H1 (cell line): ENCODE measurements around the gene UBE2K. TPM values are rescaled to one million over a fixed set of nuclear protein-coding genes. Genes with fewer than 3 reads are reported as not detected.

Source experiments
- CTCF ChIA-PET: fragments of 300-600 bp; sonication (Branson Sonifier 250); formaldehyde crosslinking; loops from one replicate; lab custom pipeline; 2021; ENCODE audit not compliant: partially characterized antibody; lab: Charles Lee
- POLR2A ChIA-PET: fragments of 300-600 bp; sonication (Branson Sonifier 250); formaldehyde crosslinking; loops from one replicate; lab custom pipeline; 2021; ENCODE audit warnings: inconsistent platforms; ENCODE audit not compliant: partially characterized antibody; lab: Charles Lee
- DNase-seq, 2 experiments: peaks; one replicate each; pipeline versions ENCODE4 v3.0.0 to v3.0.0-alpha.2; 2010 to 2022; ENCODE audit warnings: low spot score in 2 of 2, low read depth in 1 of 2, mixed read lengths in 1 of 2
- FAIRE-seq: peaks from 2 replicates; lab custom pipeline; 2011; peaks lifted over from hg19 to GRCh38; lab: Jason Lieb, UNC
- H2AFZ ChIP-seq: 2 replicates; pipeline ENCODE4 v1.8.1; 2012; ENCODE audit warnings: low read length, inconsistent platforms
- H2AK5ac ChIP-seq: 2 replicates; pipeline ENCODE4 v1.6.1; 2013; ENCODE audit warnings: low read depth, low read length
- H2BK120ac ChIP-seq: replicated peaks from 2 replicates; pipeline ENCODE3; 2013; ENCODE audit warnings: low read depth, low read length, inconsistent platforms
- H2BK12ac ChIP-seq: 2 replicates; pipeline ENCODE4 v1.6.1; 2013; ENCODE audit warnings: low read depth, low read length
- H2BK15ac ChIP-seq: 2 replicates; pipeline ENCODE4 v1.6.1; 2013; ENCODE audit warnings: low read length
- H2BK20ac ChIP-seq: 2 replicates; pipeline ENCODE4 v1.6.1; 2013; ENCODE audit warnings: low read length
- H2BK5ac ChIP-seq: 2 replicates; pipeline ENCODE4 v1.6.1; 2013; ENCODE audit warnings: low read depth, low read length
- H3K14ac ChIP-seq: 2 replicates; pipeline ENCODE4 v1.6.1; 2013; ENCODE audit warnings: inconsistent platforms; ENCODE audit not compliant: insufficient read length
- H3K18ac ChIP-seq: 2 replicates; pipeline ENCODE4 v1.6.1; 2013; ENCODE audit warnings: low read length; ENCODE audit errors: extremely low read depth
- H3K23ac ChIP-seq: 2 replicates; pipeline ENCODE4 v1.6.1; 2013; ENCODE audit warnings: inconsistent platforms; ENCODE audit not compliant: insufficient read length
- H3K23me2 ChIP-seq: 2 replicates; pipeline ENCODE4 v1.6.1; 2013; ENCODE audit warnings: low read depth, low read length
- H3K27ac ChIP-seq: 2 replicates; pipeline ENCODE4 v1.6.1; 2011; ENCODE audit warnings: low read depth, low read length, inconsistent platforms
- H3K27me3 ChIP-seq, 4 experiments: replicated peaks in 1 of 4; 1 replicate in 1 of 4; 2 replicates in 3 of 4; pipeline versions ENCODE4 v1.6.1 to v1.8.1; 2011 to 2013; ENCODE audit warnings: low read length in 3 of 4, mild to moderate bottlenecking in 3 of 4, inconsistent platforms in 2 of 4, mixed read lengths in 2 of 4, moderate library complexity in 1 of 4; ENCODE audit not compliant: control insufficient read depth in 3 of 4, insufficient read depth in 3 of 4; ENCODE audit errors: extremely low read depth in 1 of 4
- H3K36me3 ChIP-seq, 4 experiments: 2 replicates each; pipeline versions ENCODE4 v1.6.1 to v1.8.1; 2011 to 2013; ENCODE audit warnings: mild to moderate bottlenecking in 4 of 4, low read length in 3 of 4, moderate library complexity in 2 of 4, control low read depth in 1 of 4, inconsistent platforms in 1 of 4; ENCODE audit not compliant: insufficient read depth in 4 of 4, control insufficient read depth in 2 of 4
- H3K4ac ChIP-seq: replicated peaks from 2 replicates; pipeline ENCODE3; 2013; ENCODE audit warnings: low read length, low read depth, mixed read lengths, inconsistent platforms; ENCODE audit not compliant: insufficient read length
- H3K4me1 ChIP-seq, 4 experiments: replicated peaks in 1 of 4; 1 replicate in 1 of 4; 2 replicates in 3 of 4; pipeline versions ENCODE4 v1.6.1 to v1.8.1; 2011 to 2013; ENCODE audit warnings: low read length in 3 of 4, inconsistent platforms in 2 of 4, mixed read lengths in 1 of 4; ENCODE audit not compliant: insufficient read depth in 4 of 4, control insufficient read depth in 3 of 4
- H3K4me2 ChIP-seq, 2 experiments: 2 replicates each; pipeline versions ENCODE4 v1.6.1 to v1.8.1; 2011 to 2013; ENCODE audit warnings: low read depth in 2 of 2, low read length in 2 of 2, control low read depth in 1 of 2, inconsistent platforms in 1 of 2, mild to moderate bottlenecking in 1 of 2; ENCODE audit not compliant: insufficient read depth in 1 of 2
- H3K4me3 ChIP-seq, 4 experiments: fragments of 200-600, 300-600 bp in 1 of 4; sonication (generic), shearing (Covaris generic), sonication (Bioruptor Twin) in 1 of 4; 2 replicates each; pipeline versions ENCODE4 v1.5.1 to v1.8.1; 2011 to 2016; ENCODE audit warnings: low read length in 4 of 4, low read depth in 3 of 4, control low read depth in 2 of 4, inconsistent platforms in 2 of 4, mild to moderate bottlenecking in 2 of 4, mixed read lengths in 1 of 4, moderate library complexity in 1 of 4; ENCODE audit not compliant: insufficient read depth in 2 of 4; ENCODE audit errors: extremely low read depth in 1 of 4
- H3K56ac ChIP-seq: replicated peaks from 2 replicates; pipeline ENCODE3; 2013; ENCODE audit warnings: low read depth, mild to moderate bottlenecking, mixed read lengths, low read length, inconsistent platforms; ENCODE audit not compliant: insufficient read length
- H3K79me1 ChIP-seq: 2 replicates; pipeline ENCODE4 v1.6.1; 2013; ENCODE audit warnings: low read depth, low read length, control low read depth
- H3K79me2 ChIP-seq, 2 experiments: 2 replicates each; pipeline versions ENCODE4 v1.6.1 to v1.8.1; 2012 to 2013; ENCODE audit warnings: low read length in 2 of 2, mild to moderate bottlenecking in 2 of 2, inconsistent platforms in 1 of 2; ENCODE audit not compliant: insufficient read depth in 2 of 2, control insufficient read depth in 1 of 2
- H3K9ac ChIP-seq, 4 experiments: replicated peaks in 1 of 4; 1 replicate in 1 of 4; 2 replicates in 3 of 4; pipeline versions ENCODE4 v1.6.1 to v1.8.1; 2011 to 2013; ENCODE audit warnings: low read depth in 3 of 4, low read length in 3 of 4, control low read depth in 2 of 4, mild to moderate bottlenecking in 2 of 4, moderate library complexity in 2 of 4, inconsistent platforms in 1 of 4; ENCODE audit errors: extremely low read depth in 1 of 4
- H3K9me3 ChIP-seq, 2 experiments: 2 replicates each; pipeline versions ENCODE4 v1.6.1 to v1.8.1; 2012 to 2013; ENCODE audit warnings: mild to moderate bottlenecking in 2 of 2, moderate library complexity in 2 of 2, control low read depth in 1 of 2, inconsistent platforms in 1 of 2, low read depth in 1 of 2, low read length in 1 of 2, mixed read lengths in 1 of 2; ENCODE audit not compliant: insufficient read depth in 2 of 2
- H4K20me1 ChIP-seq, 2 experiments: replicated peaks in 1 of 2; 2 replicates each; pipeline versions ENCODE3 to v1.8.1; 2011 to 2013; ENCODE audit warnings: inconsistent platforms in 2 of 2, low read length in 2 of 2, mild to moderate bottlenecking in 1 of 2; ENCODE audit not compliant: insufficient read depth in 2 of 2, control insufficient read depth in 1 of 2
- H4K5ac ChIP-seq: 2 replicates; pipeline ENCODE4 v1.6.1; 2013; ENCODE audit warnings: low read length, low read depth, mixed read lengths, inconsistent platforms; ENCODE audit not compliant: insufficient read length
- H4K8ac ChIP-seq: 2 replicates; pipeline ENCODE4 v1.8.0; 2013; ENCODE audit warnings: mild to moderate bottlenecking, moderate library complexity, low read length, inconsistent platforms; ENCODE audit not compliant: insufficient read depth; ENCODE audit errors: extremely low read depth
- H4K91ac ChIP-seq: replicated peaks from 2 replicates; pipeline ENCODE3; 2013; ENCODE audit warnings: low read length, mixed read lengths, inconsistent platforms; ENCODE audit not compliant: insufficient read length
- ATF2 ChIP-seq: IDR thresholded peaks from 2 replicates; pipeline ENCODE4 v1.6.1; 2012; ENCODE audit warnings: low read length, inconsistent platforms
- BCL11A ChIP-seq, 2 experiments: IDR thresholded peaks; one replicate each; pipeline ENCODE4 v1.6.1; 2011; ENCODE audit warnings: low read depth in 2 of 2, low read length in 2 of 2, mild to moderate bottlenecking in 2 of 2
- E2F6 ChIP-seq: IDR thresholded peaks from 2 replicates; pipeline ENCODE4 v1.6.1; 2012; ENCODE audit warnings: inconsistent platforms
- EP300 ChIP-seq, 2 experiments: IDR thresholded peaks; 1 replicate in 1 of 2; 2 replicates in 1 of 2; pipeline ENCODE4 v1.6.1; 2011 to 2012; ENCODE audit warnings: low read depth in 2 of 2, low read length in 2 of 2, mild to moderate bottlenecking in 2 of 2, borderline replicate concordance in 1 of 2, inconsistent platforms in 1 of 2, moderate library complexity in 1 of 2
- FOSL1 ChIP-seq: IDR thresholded peaks from 2 replicates; pipeline ENCODE4 v1.6.1; 2011; ENCODE audit warnings: mild to moderate bottlenecking, low read depth, low read length, moderate library complexity; ENCODE audit not compliant: insufficient read depth
- JUN ChIP-seq: IDR thresholded peaks from 2 replicates; pipeline ENCODE4 v1.6.1; 2011; ENCODE audit warnings: low read depth, mild to moderate bottlenecking, improper control_type of control experiment, low read length
- MAX ChIP-seq: IDR thresholded peaks from 2 replicates; pipeline ENCODE4 v1.6.1; 2012; ENCODE audit warnings: inconsistent platforms
- NRF1 ChIP-seq: IDR thresholded peaks from 2 replicates; pipeline ENCODE4 v1.6.1; 2011; ENCODE audit warnings: mild to moderate bottlenecking, low read depth, low read length, improper control_type of control experiment
- SIX5 ChIP-seq: IDR thresholded peaks from 2 replicates; pipeline ENCODE4 v1.6.1; 2011; ENCODE audit warnings: mild to moderate bottlenecking, low read depth, low read length
- SRF ChIP-seq: IDR thresholded peaks from 2 replicates; pipeline ENCODE4 v1.6.1; 2011; ENCODE audit warnings: mild to moderate bottlenecking, low read depth, low read length, moderate library complexity
- SUZ12 ChIP-seq: fragments of 200-600 bp; sonication (generic); IDR thresholded peaks from 2 replicates; pipeline ENCODE4 v1.6.1; 2012; ENCODE audit warnings: mild to moderate bottlenecking, inconsistent platforms, low read length, moderate library complexity, mixed read lengths
- TEAD4 ChIP-seq: IDR thresholded peaks from 2 replicates; pipeline ENCODE4 v1.6.1; 2012; ENCODE audit warnings: low read depth, low read length, inconsistent platforms, mixed read lengths
- WGBS, 2 experiments: shearing (Covaris generic) in 1 of 2; methylation state at CpG; one replicate each; pipeline versions ENCODE4 v1.1.6 to v1.1.7; 2013 to 2015; ENCODE audit warnings: low lambda C conversion rate in 2 of 2, mixed read lengths in 2 of 2, inconsistent platforms in 1 of 2, low coverage in 1 of 2, missing lambda C conversion rate in 1 of 2; ENCODE audit not compliant: insufficient replicate concordance in 2 of 2, insufficient coverage in 1 of 2, insufficient read length in 1 of 2; ENCODE audit errors: extremely low coverage in 1 of 2, missing lambda C conversion rate in 1 of 2; 5-methylcytosine and 5-hydroxymethylcytosine counted together
- polyA plus RNA-seq, 7 experiments: library from polyadenylated mRNA; depleted of rRNA in 3 of 7; stranded (reverse) in 5 of 7; unstranded in 2 of 7; fragments of >200 nt in 5 of 7; fragments of 200-250 nt in 2 of 7; gene quantifications; 1 replicate in 5 of 7; 2 replicates in 1 of 7; 4 replicates in 1 of 7; pipeline versions ENCODE4 v1.2.1 to v1.2.3, GENCODE V29; 2011 to 2013; ENCODE audit warnings: missing spikeins in 2 of 7, mixed read lengths in 2 of 7
- total RNA-seq: library from RNA; stranded (reverse); fragmentation: NEBNext Ultra II Directional; extraction: Animal tissue kit (Norgen Biotek cat#: 25700); gene quantifications from 2 replicates; pipeline ENCODE4 v1.2.1, GENCODE V29; 2021

Gene UBE2K
- total and polyA plus RNA-seq, 2 of the 8 experiments (the other 6 are each of a cell fraction or from before 2014, with no cell fraction given): 53.6 to 174 TPM

GRCh38 chr4:39657465-39657864 is 40.5 kb upstream of the UBE2K start:
- Histone ChIP-seq H2AK5ac (no peak overlapping the region), H3K18ac (no peak overlapping the region), H2BK12ac (no peak overlapping the region), H4K20me1 (no peaks in the 10 kb centered on the region), H2BK120ac (no peak overlapping the region), H3K9me3 (no peaks in the 10 kb centered on the region), H3K4me1 (no peaks in the 10 kb centered on the region), H3K56ac (no peak overlapping the region), H3K4me2 (no peak overlapping the region), H3K4me3 (no peak overlapping the region), H4K91ac (no peak overlapping the region), H3K9ac (no peak overlapping the region), H3K27ac (no peak overlapping the region), H3K14ac (no peak overlapping the region), H3K79me2 (no peaks in the 10 kb centered on the region), H2BK15ac (no peak overlapping the region), H3K27me3 (no peaks in the 10 kb centered on the region), H3K23me2 (no peaks in the 10 kb centered on the region), H3K36me3 (no peaks in the 10 kb centered on the region), H3K79me1 (no peaks in the 10 kb centered on the region), H4K8ac (no peak overlapping the region), H4K5ac (no peak overlapping the region), H2AFZ (no peak overlapping the region), H3K23ac (no peak overlapping the region), H3K4ac (no peak overlapping the region), H2BK5ac (no peak overlapping the region), H2BK20ac (no peak overlapping the region)
- 83% methylated on average over 6 of the region's 6 CpGs; no CpG with 5 or more reads in 1 of the 2 experiments for WGBS, 2 experiments
- FAIRE-seq (no peak), DNase-seq (no peak)
- ChIA-PET CTCF (interaction anchor here (1.1 kb wide), 2 partner anchors 10 to 20 kb away, joined by 3 read pairs; no protein-coding TSS in a partner anchor), POLR2A (interaction anchor here (1.5 kb wide), 1 partner anchor 19 kb away, joined by 5 read pairs; the partner anchor contains the start of gene SMIM14)
- TF ChIP-seq BCL11A (IDR thresholded peaks at IDR 0.05; ENCODE audit: low read depth in 2 of 2, low read length in 2 of 2) (no peak), SRF (no peak), ATF2 (no peak), MAX (no peak), EP300 (IDR thresholded peaks at IDR 0.05; ENCODE audit: borderline replicate concordance in 1 of 2, low read depth in 2 of 2, low read length in 2 of 2) (no peak), JUN (no peak), FOSL1 (no peak), SUZ12 (no peak), TEAD4 (no peak), SIX5 (no peak), E2F6 (no peak), NRF1 (no peak)
